GM19463 (cell line): ENCODE results near the gene RANBP9.

Experiments used
- ATAC-seq: cut with Tn5 transposase; IDR thresholded peaks from one replicate; pipeline ENCODE4 v1.9.1; 2021; ENCODE audit warnings: mild to moderate bottlenecking, moderate library complexity; ENCODE audit not compliant: unreplicated experiment

Gene RANBP9

DNA sequence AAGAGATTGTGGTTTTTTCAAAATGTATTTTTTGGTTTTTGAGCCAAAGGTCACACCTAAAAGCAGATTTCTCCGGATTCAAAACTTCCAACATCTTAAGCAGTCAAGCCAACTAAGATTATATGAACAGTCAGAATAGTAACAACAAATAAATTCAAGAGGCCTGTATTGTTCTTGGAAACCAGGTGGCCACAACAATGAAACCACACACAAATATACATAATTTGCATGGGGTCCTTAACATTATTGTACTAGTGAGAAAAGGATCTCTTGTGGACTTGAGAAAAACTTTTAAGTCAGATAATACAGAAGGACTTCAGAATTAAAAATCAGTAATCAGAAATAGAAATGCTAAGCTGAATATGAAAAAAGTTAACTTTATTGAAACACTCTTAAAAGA, 55.9 kb downstream of the RANBP9 start:
- ATAC-seq: no peak

DNA sequence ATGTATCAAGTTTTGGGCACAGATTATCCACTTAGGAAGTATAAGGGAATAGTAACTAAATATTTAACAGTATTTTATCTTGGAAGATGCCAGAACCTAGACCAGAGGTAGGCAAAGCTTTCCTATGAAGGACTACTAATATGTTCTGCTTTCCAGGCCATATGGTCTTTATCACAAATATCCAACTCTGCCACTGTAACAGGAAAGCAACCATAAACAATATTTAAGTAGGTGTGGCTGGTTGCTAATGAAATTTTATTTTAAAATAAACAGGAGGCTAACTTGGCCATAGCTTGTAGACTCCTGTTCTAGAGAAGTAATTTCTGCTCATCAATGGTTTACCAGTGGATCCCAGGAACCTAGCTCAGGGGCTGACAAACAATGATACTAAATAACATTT, 57.1 kb downstream of the RANBP9 start:
- no peak for ATAC-seq

DNA sequence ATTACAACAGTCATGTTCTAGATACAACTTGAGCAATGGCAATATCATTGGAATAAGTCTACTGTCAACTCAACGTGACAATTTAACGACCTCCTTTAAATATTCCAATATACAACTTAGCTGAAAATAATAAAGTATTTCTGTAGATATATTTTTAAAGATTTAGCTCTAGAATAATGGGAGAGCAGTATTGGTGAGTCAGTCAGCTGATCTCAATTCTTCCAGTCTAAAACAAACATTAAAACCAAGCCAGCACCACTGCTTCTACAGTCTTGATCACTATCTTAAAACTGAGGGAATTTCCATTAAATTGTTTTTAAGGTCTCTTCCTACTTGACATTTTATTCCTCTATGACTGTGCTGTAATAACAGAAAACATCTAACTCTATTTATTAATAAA, 58.3 kb downstream of the RANBP9 start:
- no peak for ATAC-seq

DNA sequence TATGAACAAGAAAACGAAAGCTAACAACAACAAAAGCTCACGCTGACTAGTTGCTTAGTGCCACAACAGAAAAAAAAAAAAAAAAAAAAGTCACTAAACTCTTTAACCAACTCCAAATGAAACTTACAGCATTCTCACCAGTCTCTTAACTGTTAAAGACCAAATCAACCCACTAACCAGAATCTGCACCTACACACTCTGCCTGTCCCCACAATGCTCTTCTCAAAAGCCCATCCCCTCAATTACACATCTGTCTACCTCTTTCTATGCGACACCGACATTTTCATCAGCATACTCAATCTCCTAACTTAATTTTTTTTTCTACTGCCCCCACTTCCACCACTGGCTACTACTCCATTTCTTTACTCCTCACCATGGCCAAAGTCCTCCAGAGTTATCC, 62.2 kb downstream of the RANBP9 start:
- ATAC-seq: no peak

DNA sequence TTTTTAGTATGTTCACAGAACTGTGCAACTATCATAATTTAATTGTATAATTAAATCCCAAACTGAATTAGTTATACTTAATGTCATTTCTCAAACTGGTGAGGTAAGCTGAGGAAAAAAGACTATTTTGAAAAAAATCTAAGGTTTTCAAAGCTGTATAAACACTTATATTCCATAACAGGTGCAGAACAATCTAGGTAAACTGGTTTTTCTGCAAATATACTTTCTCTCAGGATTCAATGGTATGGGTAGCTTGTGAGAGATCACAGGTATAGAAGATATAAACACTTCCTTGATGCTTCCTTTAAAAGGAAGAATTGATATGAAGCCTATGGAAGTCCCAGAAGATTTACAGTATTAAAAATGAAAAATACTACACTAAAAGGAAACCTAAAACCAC, 62.8 kb downstream of the RANBP9 start:
- no peak for ATAC-seq

DNA sequence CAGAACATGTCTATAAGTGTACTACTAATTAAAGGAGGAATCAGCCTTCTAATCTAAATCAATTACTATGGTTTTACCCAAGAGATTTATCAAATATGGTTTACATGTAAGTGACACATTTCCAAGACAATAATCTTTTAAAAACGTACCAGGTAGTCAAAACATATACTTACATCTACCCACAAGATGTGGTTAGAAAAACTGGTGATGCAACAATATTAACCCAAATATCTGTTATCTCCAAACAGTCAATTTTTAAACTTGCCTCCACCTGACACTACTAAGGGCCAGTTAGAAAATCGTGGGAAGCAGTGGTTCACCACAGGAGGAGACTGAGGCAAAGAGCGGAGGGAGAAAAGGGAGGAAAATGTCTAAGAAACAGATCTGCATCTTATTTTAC, 68.5 kb downstream of the RANBP9 start:
- ATAC-seq: no peak

DNA sequence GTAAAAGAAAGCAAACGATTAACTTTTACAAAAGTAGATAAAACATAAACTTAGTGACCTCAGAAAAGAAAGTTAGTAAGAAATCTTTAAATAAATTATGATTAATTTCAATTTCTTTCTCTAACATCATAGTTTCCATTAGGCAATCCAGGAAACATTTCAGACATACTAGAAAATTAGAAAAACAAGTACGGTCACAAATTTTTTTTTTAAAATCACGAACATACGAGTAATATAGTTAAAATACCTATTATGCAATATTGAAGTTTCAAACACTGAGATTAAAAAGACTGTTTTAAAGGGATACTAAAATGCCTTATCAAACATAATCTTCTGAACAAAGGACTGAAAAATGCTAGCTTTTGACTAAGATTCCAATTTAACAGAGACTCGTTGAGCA, 70.3 kb downstream of the RANBP9 start:
- ATAC-seq: no peak

DNA sequence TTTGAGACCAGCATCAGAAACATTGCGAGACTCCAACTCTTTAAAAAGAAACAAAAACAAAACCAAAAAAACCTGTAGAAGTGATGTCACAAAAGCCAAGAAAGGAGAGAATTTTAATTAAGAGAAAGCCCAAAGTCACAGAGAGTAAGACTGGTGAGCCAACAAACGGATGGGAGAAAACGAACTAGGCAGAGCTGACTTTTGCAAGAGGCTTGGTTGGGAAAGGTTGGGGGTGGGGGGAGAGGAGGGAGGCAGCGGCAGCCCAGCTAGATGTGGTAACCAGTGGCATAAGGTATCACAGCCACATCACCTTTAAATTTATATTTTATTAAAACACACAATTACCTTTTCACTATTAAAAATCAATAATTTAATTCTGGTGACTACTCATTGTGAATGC, 73.0 kb downstream of the RANBP9 start:
- ATAC-seq: no peak

DNA sequence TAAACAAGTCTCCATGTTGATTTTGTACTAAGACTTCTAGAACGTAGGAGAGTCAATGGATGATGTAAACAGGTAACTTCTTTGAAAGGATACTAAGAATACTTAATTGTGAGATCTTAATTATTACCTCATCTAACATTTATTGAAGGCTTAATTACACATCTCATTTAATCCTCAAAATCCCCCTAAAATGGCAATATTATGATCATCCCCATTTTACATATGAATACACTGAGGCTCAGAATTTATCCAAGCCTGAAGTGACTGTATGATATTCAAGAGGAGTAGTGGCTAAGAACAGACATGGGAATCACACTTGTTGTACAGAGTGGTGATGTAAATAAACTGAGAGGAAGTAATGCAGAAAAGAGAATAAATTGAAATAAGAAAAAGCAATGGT, 73.6 kb downstream of the RANBP9 start:
- ATAC-seq: no peak

DNA sequence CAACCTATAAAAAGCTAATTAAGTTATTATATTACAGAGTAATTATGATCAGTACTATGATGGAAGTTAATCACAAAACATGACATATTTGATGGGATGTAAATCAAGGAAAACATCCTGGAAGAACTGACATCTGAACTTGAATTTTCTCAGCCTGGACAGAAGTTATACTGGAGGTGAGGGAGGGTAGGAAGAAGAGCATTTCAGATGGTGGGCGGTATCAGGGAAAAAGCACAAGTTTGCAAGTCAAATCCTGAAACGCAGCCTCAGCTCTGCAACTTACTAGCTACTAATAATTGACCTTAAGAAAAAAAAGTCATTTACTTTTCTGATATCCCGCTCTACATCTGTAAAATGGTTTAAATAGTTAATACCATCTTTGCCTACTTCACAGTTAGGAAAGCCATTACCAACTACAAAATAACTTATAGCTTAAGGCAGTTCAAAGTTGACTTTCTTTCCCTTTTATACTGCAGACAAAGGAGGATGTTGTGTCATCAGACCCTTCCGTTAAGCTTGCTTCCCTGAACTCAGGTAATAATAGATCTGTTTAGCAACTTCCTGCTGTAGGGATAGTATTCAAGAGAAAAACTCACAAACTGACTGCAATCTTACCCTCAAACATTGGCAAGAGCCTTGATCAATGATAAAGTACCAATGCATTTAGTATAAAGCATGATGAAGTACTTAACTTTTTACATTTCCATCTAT, 75.5 kb downstream of the RANBP9 start:
- no peak for ATAC-seq

DNA sequence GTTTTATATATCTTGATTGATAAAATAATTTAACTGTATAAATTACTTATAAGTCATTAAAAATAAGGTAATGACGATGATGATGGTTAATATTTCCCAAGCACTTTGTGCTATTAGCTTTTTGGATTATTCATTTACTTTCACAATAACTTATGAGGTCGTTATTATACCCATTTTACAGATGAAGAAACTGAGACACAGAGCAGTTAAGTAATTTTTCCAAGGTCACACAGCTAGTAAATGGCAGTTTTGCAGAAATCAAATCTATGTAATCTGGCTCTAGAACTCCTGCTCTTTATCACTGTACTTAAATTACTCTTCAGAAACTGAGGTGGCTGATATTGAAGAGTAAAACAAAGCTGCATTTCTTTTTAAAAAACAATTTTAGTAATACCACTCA, 78.3 kb downstream of the RANBP9 start:
- ATAC-seq: no peak

DNA sequence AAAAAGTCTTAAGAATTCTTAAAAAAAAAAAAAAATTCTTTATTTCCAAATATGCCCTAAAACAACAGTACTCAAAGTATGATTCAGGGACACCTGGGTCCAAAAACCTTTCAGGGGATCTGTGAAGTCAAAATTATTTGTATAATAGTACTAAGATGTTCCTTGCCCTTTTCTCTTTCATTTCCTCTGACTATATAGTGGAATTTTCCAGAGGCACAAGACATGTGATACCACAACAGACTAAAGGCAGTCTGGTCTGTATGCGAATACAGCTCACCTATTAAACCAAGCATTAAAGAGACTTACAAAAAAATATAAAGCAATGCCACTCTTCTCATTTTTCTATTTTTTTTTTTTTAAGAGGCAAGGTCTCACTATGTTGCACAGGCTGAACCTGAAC, 81.1 kb downstream of the RANBP9 start:
- ATAC-seq: no peak

DNA sequence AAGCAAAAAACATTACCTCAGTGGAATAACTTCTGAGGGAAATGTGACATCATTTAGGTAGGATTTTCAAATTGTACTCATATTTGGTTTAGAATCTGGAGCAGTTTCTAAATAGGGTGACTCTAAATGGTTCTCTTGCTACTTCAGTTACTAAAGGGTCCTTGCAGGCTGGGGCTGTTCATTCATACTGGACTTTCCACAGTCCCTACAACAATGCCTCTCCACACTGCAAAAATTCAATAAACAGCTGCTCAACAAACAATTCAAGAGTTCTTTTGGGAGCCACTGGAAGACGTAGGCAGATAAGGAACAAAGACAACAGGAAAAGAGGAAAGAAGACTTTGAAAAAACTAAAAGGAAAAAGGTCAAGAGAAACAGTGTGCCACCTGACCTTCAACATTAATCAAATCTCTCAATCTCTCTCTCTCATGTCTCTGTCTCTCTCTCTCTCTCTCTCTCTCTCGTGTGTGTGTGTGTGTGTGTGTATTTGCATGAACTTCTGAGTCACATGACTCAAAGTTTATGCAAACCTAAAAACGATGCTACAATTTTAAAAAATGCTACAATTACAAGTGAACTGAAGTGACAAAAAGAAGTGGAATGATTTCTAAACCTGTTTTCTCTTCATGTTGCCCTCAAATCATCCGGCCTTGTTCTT, 82.0 kb downstream of the RANBP9 start:
- ATAC-seq: no peak

DNA sequence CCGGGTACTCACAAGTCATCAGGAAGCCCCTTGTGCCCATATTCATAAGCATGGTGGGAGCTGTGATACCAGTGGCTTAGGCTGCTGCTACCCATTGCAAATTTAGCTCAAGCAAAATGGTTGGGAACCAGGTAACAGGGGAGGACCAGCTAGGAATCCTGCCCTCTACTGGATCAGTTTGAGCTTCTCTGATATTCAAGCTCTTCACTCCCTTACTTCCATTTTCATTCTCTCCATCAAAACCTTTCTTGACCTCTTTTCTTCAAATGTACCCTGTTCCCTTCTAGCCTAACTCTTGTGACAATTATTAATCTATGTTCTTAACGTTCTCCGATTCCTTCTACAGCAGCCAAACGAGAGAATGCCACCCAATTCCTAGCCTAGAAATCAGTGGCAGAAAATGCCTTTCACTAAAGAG, 86.8 kb downstream of the RANBP9 start:
- no peak for ATAC-seq

DNA sequence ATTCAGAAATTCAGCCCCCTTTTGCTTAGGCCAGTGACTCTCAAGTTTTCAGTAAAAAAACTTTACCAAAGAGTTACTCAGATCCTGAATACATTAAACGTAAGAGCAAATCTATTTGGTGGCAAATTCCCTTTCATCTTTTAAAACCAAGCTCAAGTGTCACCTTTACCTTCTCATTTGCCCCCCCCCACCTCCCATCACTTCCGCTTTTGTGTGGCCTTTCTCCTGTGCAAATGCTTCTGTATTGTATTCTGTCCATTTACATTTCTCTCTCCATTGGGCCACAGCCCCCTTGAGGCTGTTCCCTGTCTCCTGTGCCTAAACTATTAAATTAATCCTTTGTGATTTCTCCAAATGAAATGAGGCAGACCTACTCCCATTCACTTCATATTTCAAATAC, 94.6 kb downstream of the RANBP9 start:
- ATAC-seq: no peak

DNA sequence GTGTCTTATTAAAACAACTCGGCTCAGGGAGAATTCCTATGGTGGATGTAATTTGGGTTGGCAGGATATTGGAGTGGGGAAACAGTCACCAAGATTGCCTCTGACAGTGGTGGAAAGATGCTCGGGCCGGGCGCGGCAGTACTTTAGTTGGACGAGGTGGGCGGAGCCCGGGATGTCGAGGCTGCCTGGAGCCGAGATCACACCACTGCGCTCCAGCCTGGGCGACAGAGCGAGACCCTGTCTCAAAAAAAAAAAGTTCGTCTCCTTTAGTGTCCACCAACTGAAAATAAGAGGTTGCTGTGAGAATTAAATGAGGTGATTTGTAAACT, 95.9 kb downstream of the RANBP9 start:
- no peak for ATAC-seq

DNA sequence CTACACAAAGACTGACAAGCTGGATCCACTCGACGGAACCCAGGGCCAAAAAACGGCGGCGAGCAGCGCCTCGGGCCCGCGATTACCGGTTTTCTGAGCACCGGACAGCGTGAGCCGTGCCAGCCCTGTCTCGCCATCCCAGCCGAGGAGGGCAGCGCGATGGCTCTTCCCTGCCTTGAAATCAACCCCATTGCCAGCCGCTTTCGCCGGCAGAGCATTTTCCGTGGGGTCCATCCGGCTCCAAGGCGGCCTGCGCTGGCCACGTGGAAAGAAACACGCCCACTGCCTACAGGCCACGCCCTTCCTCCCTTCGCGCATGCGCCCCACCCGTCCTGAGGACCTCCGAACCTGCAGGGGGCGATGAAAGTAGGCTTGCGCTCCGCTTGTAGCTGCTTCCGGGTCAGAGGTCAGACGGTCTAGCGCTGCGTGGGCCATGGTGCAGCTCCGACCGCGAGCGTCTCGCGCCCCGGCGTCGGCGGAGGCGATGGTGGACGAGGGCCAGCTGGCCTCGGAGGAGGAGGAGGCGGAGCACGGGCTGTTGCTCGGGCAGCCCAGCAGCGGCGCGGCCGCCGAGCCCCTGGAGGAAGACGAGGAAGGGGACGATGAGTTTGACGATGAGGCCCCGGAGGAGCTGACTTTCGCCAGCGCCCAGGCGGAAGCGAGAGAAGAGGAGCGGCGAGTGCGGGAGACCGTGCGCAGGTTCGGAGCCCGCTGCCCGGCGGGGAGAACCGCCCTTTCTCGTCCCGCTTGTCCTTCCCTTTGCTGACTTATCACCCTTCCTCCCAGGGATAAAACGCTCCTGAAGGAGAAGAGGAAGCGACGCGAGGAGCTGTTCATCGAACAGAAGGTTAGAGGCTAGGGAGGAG, 96.5 kb downstream of the RANBP9 start, which contains the start of gene NOL7:
Gene NOL7, plus strand, starts transcription at position 410 of the 866 bp plus-strand sequence. Its CDS starts 24 bp downstream, at position 434.
- peak; percentile 91 for ATAC-seq

DNA sequence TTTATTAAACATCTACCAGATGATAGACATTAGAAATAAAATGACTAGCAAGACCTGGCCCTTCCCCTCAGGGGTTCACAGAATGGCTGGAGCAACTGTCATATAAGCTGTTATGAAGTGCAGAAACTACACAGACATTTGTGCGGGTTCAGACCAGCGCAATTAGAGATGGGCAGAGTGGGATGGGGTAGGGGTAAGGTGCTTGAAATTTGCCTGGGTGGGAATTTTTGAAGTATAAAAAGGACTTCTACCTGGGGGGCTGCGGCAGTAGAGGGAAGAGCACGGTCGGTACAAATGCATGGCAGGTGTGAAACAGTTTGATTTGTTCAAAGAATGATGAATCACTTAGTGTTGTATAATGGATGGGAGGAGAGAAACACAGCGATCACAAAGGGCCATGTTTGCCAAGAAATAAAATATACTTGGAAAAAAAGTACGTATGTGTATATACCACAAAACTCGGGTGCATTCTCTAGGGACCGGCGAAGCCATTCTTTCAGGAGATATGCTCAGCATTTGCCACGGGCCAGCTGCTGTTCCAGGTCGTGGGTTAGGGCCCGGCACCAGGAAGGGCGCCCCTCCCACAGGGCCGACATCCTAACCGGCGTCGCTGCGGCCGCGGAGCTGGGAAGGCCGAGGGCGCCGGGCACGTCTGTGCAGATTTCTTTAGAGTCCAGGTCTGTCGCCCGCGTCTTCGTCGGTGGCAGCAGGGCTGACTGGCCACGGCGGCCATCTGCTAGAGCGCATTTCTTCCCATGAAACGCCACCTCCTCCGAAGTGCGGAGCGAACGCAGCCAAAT, 97.3 kb downstream of the RANBP9 start:
- ATAC-seq: peak; percentile 15

DNA sequence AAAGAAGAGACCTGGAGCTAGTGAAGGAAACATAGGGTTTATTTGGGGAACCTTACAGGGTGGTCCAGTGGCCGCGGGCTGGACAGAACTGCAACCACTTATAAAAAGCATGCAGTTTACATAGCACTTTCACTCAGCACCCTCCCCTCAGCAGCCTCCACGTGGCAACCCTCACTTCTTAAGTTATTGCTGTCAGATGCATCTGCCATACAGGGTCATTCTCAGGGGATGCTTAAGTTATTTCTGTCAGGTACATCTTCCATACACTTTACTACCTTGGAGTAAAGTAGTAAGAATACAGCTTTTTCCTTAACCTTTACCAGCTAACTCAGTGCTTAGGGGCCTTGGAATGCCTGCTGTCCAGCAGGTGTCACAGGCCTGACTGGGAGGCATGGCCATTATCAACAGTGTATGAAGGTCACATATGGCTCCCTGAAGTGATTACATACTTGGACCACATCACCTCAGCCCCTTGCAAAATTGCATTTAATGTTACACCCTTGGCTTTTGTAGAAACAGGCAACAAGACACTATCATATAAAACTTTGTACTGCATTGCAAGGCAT, 98.5 kb downstream of the RANBP9 start:
- no peak for ATAC-seq

DNA sequence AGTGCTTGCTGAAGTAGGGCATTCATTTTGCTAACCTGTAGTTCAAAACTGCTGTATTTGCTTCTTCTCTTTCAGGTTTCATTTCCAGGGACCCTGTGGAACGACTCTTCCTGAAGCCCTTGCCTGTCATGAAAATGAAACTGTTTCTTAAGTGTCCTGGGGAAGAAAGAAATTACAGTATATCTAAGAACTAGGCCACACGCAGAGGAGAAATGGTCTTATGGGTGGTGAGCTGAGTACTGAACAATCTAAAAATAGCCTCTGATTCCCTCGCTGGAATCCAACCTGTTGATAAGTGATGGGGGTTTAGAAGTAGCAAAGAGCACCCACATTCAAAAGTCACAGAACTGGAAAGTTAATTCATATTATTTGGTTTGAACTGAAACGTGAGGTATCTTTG, 99.9 kb downstream of the RANBP9 start:
- ATAC-seq: no peak

DNA sequence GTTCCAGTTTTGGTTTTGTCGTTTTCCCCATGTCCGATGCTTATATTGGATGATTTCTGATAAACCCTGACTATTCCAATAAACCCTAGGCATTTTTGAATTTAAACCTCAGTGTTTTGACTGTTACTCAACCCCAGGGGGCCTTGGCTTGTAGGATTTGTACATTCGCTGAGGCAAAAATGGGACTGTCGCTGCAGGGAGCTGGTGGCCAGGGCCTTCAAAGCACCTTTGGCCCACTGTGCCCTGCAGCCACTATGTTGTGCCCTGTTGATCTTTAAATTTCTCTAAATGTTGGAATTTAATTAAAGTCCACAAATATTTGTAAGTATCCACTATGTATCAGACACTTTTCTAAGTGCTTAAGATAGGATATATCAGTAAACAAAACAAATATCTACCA, 106.0 kb downstream of the RANBP9 start:
- ATAC-seq: no peak
